PC-9 (cell line): Measurements from ENCODE around the gene PRR5L. TPM values are rescaled to one million over a fixed set of nuclear protein-coding genes. Genes with fewer than 3 reads are reported as not detected.

Source experiments
- BruUV-seq: library from RNA; stranded (reverse); fragments of 400-500 nt; replicated peaks from 2 replicates; lab custom pipeline; 2021; lab: Mats Ljungman, UMichigan
- CTCF ChIA-PET: fragments of 300-600 bp; sonication (Branson Sonifier 250); formaldehyde crosslinking; loops from one replicate; lab custom pipeline; 2022; ENCODE audit warnings: antibody characterized with exemption; lab: Charles Lee
- POLR2A ChIA-PET: fragments of 300-600 bp; sonication (Branson Sonifier 250); formaldehyde crosslinking; loops from one replicate; lab custom pipeline; 2022; ENCODE audit warnings: antibody characterized with exemption; ENCODE audit not compliant: unreplicated experiment; lab: Charles Lee
- DNase-seq, 2 experiments: peaks; one replicate each; pipeline versions ENCODE4 v3.0.0 to v3.0.0-alpha.2; 2015 to 2022; ENCODE audit warnings: mixed read lengths in 1 of 2
- H2AFZ ChIP-seq: fragments of 200-600 bp; sonication (generic); 2 replicates; pipeline ENCODE4 v1.8.1; 2017; ENCODE audit warnings: antibody characterized with exemption
- H3F3A ChIP-seq: fragments of 200-600 bp; sonication (generic); 2 replicates; pipeline ENCODE4 v1.8.1; 2017; ENCODE audit warnings: antibody characterized with exemption, mild to moderate bottlenecking, low read depth; ENCODE audit not compliant: insufficient read depth
- H3K27ac ChIP-seq: fragments of 200-600 bp; sonication (generic); 2 replicates; pipeline ENCODE4 v1.6.1; 2016; ENCODE audit warnings: mixed run types
- H3K27me3 ChIP-seq: fragments of 200-600 bp; sonication (generic); 2 replicates; pipeline ENCODE4 v1.6.1; 2016; ENCODE audit warnings: low read depth, mixed run types; ENCODE audit not compliant: insufficient read depth
- H3K36me3 ChIP-seq: fragments of 200-600 bp; sonication (generic); 2 replicates; pipeline ENCODE4 v1.6.1; 2016; ENCODE audit warnings: low read depth, mixed run types
- H3K4me1 ChIP-seq: fragments of 200-600 bp; sonication (generic); replicated peaks from 2 replicates; pipeline ENCODE4 v1.6.1; 2016; ENCODE audit warnings: mixed run types; ENCODE audit not compliant: insufficient read depth
- H3K4me2 ChIP-seq: fragments of 200-600 bp; sonication (generic); 2 replicates; pipeline ENCODE4 v1.6.1; 2017; ENCODE audit warnings: mixed run types
- H3K4me3 ChIP-seq: fragments of 200-600 bp; sonication (generic); 2 replicates; pipeline ENCODE4 v1.6.1; 2016; ENCODE audit warnings: mixed run types
- H3K79me2 ChIP-seq: fragments of 200-600 bp; sonication (generic); 2 replicates; pipeline ENCODE4 v1.6.1; 2017; ENCODE audit warnings: low read depth, mixed run types
- H3K9me2 ChIP-seq: fragments of 200-600 bp; sonication (generic); 2 replicates; pipeline ENCODE4 v1.8.1; 2017; ENCODE audit warnings: mild to moderate bottlenecking; ENCODE audit not compliant: insufficient read depth
- H3K9me3 ChIP-seq: fragments of 200-600 bp; sonication (generic); 2 replicates; pipeline ENCODE4 v1.8.1; 2016; ENCODE audit warnings: low read depth; ENCODE audit not compliant: insufficient read depth
- H4K20me1 ChIP-seq: fragments of 200-600 bp; sonication (generic); 2 replicates; pipeline ENCODE4 v1.8.1; 2017; ENCODE audit not compliant: insufficient read depth
- CTCF ChIP-seq: fragments of 200-600 bp; sonication (generic); conservative IDR thresholded peaks from 2 replicates; pipeline ENCODE4 v1.6.1; 2017; ENCODE audit warnings: mixed run types, antibody characterized with exemption, mild to moderate bottlenecking, moderate library complexity
- EZH2 ChIP-seq: fragments of 200-600 bp; sonication (generic); IDR thresholded peaks from 2 replicates; pipeline ENCODE4 v1.8.0; 2017; ENCODE audit warnings: antibody characterized with exemption, low read depth
- intact Hi-C: fragments of 100-400 bp; cut with micrococcal nuclease; formaldehyde crosslinking; loops from one replicate; pipeline ENCODE4 v1.10.0; 2022; ENCODE audit not compliant: unreplicated experiment
- total RNA-seq: library from RNA; stranded (reverse); gene quantifications from 2 replicates; pipeline ENCODE4 v1.2.3, GENCODE V29; 2021

Gene PRR5L
- total RNA-seq, 1 experiment from 2014 or later: 5.1 TPM

DNA sequence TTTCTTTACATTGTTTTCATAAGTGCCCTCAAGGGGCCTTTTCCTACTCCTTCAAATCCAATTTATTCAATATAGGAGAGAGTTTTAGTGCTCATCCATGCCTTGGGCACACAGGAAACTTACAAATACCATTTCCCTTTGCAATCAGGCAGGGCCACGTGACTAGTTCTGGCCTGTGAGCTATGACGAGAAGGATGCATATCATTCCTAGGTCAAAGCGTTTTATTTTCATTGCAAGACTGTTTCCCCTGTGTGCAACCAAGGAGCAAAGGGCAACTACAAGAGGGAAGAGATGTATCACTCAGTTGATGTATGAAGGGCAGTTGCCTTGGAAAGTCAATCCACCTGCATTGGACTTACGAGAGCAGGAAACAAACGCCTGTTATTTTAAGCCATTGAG, 215.9 kb downstream of the PRR5L start:
- DNase-seq: no peak
- H3K4me3 ChIP-seq: no peak overlapping the region
- no peaks in the 10 kb centered on the region; the same call in 1 of the 2 replicates for H3K9me3 ChIP-seq
- H3K36me3 ChIP-seq: no peaks in the 10 kb centered on the region
- H3F3A ChIP-seq: peaks cover 8% of the 10 kb centered on the region
- H3K27ac ChIP-seq: no peak overlapping the region
- no peak overlapping the region for H2AFZ ChIP-seq
- ChIA-PET POLR2A (no interaction called here), CTCF (no interaction called here)
- intact Hi-C loops: no loop called here
- no TSS peak for BruUV-seq
- peaks cover 8% of the 10 kb centered on the region for H4K20me1 ChIP-seq
- peaks cover 14% of the 10 kb centered on the region for H3K4me1 ChIP-seq
- no peak overlapping the region for H3K4me2 ChIP-seq
- TF ChIP-seq EZH2 (no peak), CTCF (no peak)
- peaks cover 19% of the 10 kb centered on the region; the same call in 1 of the 2 replicates for H3K27me3 ChIP-seq
- H3K79me2 ChIP-seq: peaks cover 20% of the 10 kb centered on the region
- H3K9me2 ChIP-seq: no peaks in the 10 kb centered on the region

DNA sequence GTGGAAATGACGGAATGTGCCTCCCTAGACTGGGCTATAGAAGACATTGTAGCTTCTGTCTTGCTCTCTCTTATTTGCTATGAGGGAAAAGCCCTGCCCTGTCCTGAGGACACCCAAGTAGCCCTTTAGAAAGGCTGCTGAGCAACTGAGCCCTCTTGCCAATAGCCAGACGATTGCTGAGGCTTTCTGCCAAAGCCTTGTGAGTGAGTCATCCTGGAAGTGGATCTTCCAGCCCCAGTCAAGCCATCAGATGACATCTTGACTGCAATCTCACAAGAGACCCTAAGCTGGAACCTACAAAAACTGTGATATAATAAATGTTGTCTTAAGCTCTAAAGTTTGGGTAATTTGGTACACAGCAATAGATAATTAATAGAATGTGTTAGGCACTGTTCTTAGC, 217.9 kb downstream of the PRR5L start:
- no TSS peak for BruUV-seq
- H3F3A ChIP-seq: no peaks in the 10 kb centered on the region
- H3K9me2 ChIP-seq: no peaks in the 10 kb centered on the region
- no peak overlapping the region for H3K4me2 ChIP-seq
- DNase-seq: no peak
- peaks cover 24% of the 10 kb centered on the region; the same call in 1 of the 2 replicates for H3K27me3 ChIP-seq
- H3K79me2 ChIP-seq: peaks cover 8% of the 10 kb centered on the region
- no peak overlapping the region for H3K4me3 ChIP-seq
- no peaks in the 10 kb centered on the region for H3K36me3 ChIP-seq
- H4K20me1 ChIP-seq: no peaks in the 10 kb centered on the region
- ChIA-PET CTCF (no interaction called here), POLR2A (no interaction called here)
- intact Hi-C loops: no loop called here
- no peak for TF ChIP-seq CTCF
- no peak for TF ChIP-seq EZH2
- H3K4me1 ChIP-seq: peaks cover 4% of the 10 kb centered on the region
- no peak overlapping the region for H2AFZ ChIP-seq
- H3K27ac ChIP-seq: no peak overlapping the region
- H3K9me3 ChIP-seq: peaks cover 2% of the 10 kb centered on the region; the same call in 1 of the 2 replicates

Other genes starting within 250 kb of the PRR5L start
- gene COMMD9, start 6.9 kb upstream of the PRR5L start, total RNA-seq: 56.5 and 77.5 TPM in 2 replicates
- 8.0 and 9.2 TPM in 2 replicates for gene TRAF6, start 214.0 kb downstream of the PRR5L start, total RNA-seq